GM21515 (cell line): ENCODE measurements around the gene MTCH1.
"Not testable (repeated sequence)": the region's sequence is repeated elsewhere in the genome, so short reads cannot be mapped to it uniquely, and the experiment has no call there.

ENCODE experiments used
- ATAC-seq: cut with Tn5 transposase; IDR thresholded peaks from one replicate; pipeline ENCODE4 v1.9.1; 2021; ENCODE audit not compliant: unreplicated experiment

MTCH1 gene

DNA sequence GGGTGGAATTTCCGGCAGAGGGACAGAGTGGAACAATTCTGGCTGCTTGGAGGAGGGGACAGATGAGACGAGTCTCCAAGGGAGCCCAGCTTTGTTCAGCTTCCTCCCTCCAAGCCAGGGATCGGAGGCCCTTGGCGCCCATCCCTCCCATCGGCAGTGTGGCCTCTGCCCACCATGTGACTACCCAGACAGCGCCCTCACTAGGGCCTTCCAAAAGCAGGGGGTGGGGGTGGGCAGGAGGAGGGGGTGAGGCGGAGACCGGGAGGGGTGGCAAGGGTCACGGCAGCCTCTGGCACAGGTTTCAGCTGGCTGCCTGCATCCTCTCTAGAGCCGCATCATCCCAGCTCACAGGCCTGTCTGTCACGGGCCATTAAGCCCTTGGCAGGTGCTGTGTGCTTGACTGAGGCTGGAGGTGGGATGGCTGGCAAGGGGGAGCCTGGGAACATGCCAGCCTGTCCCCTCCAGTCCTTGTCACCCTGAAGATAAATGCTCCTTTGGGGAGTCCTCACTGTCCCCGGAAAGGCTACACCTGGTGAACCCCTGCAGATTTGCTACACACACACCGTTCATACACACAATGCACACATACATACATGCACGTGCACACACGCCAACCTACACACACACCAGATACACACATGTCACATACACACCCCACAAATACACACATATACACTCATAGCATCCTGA lies 13.2 kb upstream of the MTCH1 start:
- no peak for ATAC-seq

DNA sequence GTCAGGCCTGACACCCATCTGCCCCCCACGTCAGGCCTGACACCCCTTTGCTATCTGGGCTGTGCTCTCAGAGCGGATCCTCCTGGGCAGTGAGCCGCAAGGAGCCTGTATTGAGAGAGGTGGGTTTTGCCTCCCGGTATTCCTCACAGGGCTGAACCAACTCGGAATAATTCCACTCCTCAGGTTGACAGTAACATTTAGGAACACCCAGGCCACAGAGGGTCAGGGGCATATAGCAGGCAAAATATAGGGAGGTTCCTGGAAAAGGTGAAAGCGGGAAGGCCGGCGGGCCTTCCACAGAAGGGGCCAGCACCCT lies 12.7 kb upstream of the MTCH1 start:
- no peak for ATAC-seq

DNA sequence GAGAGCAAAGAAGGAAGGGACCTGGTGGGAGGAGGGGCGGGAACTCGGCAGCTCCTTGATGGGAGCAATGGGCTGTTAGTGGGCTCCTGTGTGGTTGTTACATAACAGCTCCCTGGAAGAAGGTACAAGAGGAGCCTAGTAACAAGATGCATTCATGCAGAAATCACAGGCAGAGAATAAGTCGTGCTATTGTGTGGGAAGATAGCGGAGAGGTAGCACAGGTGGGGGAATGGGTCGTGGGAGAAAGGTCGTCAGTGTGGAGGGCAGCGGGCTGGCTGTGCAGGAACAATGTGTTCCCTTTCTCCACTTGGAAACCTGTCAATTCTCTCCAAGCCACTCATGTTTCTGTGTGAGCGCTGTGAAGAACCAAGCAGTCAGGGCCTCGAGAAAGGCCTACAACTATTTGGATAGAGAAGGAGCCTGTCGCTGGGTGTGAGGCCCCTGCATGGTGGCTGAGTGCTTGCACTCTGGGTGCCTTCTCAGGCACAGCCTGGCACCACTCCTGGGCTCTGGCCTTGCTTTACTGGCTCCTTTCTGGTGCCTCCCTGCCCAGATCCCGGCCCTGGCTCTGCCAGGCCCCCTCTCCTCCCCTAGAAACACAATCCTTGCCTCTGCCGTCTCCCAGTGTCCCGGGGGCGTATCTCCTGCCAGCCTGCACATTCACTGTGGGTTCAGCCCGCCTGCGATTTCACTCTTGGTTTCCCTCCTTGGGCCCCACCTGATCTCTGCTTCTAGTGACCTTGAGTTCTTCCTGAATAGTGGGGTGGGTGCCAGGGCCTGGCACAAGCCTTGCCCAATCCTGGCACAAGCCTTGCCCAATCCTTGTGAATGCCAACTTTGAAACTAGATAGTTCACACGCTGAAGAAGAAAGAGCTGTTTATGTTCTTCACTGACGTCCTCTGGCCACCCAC lies 12.1 kb upstream of the MTCH1 start:
- no peak for ATAC-seq

DNA sequence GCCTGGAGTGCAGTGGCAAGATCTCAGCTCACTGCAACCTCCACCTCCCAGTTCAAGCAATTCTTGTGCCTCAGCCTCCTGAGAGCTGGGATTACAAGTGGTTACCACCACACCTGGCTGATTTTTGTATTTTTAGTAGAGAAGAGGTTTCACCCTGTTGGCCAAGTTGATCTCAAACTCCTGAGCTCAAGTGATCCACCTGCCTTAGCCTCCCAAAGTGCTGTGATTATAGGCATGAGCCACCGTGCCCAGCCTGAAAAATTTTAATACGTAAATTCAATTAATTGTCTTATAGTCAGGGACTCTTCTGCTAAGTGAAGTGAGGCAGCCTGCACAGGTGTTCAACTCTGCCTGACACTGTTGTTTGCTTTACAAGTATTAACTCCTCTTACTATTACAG lies 4.4 kb upstream of the MTCH1 start:
- not testable (repeated sequence) for ATAC-seq

DNA sequence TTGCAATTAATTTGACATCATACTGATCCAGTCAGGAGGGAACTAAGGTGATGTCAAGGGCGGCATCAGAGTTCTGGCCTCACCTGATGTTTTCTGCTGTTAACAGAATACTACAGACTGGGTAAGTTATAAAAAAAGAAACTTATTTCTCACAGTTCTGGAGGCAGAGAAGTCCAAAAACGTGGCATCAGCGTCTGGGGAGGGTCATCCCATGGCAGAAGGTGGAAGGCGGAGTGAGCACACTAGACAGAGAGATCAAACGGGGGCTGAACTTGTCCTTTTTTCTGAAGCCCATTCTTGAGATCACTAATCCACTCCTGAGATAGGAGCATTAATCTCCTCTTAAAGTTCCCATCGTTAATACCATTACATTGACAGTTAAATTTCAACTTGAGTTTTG lies 3.3 kb upstream of the MTCH1 start:
- ATAC-seq = no peak

GRCh38 chr6:36986704-36987047 lies 680 bp upstream of the MTCH1 start:
- no peak for ATAC-seq

GRCh38 chr6:36985417-36985807 lies 584 bp downstream of the MTCH1 start:
- no peak for ATAC-seq

GRCh38 chr6:36984581-36985416 lies 1.2 kb downstream of the MTCH1 start:
- ATAC-seq = no peak

DNA sequence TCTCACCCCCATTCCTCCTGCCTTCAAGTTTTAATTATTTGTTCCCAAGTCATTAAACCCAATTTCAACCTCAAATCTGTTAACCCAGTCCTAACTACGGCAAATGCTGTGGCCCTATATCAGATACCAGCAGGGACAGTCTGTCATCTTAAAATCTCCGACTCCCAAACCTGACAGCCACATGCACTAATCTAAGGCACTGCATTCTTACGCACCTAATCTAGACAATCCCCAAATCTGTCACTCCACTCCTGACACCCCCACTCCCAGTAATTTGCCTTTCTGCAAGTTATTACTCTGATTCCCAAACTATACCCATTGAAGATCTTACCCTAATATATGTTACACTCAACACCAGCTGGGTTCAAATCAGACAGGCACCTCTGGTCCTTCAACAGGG lies 2.5 kb downstream of the MTCH1 start:
- no peak for ATAC-seq

GRCh38 chr6:36980876-36981619 lies 4.9 kb downstream of the MTCH1 start:
- ATAC-seq = no peak

DNA sequence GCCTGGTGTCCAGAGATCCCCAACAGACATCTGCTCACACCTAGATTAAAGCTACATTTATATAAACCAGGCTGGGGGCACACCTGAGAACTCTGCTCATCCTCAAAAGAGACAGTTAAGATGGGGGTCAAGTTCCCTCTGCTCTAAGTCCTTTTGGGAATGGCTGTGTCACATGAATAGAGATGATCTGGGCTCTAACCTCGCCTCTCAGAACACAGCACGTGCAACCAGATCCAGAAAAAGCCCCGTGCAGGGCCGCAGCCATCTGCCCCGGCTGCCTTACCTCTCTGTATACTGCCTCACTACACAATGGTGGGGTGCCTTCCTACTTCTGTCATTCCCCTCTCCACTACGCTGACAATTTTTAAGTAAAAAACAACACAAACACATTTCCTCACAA lies 5.9 kb downstream of the MTCH1 start:
- ATAC-seq = no peak

DNA sequence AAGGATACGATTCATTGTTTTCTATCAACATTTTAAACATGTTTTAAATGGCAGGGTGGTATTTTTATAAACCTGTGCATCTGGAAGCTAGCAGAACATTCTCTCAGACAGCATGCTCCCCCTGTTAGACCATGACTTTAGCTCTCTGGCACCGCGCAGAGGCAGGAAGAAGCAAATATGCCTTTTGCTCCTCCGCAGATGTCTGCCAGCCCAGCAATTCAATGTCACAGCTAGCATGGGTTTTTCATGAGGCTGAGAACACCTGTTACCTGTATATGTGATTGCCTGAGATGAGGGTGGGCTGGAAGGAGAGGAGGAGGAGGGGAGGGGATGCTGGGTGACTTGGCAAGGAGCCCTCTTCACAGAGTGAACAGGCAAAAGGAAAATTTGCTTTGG lies 6.7 kb downstream of the MTCH1 start:
- no peak for ATAC-seq

DNA sequence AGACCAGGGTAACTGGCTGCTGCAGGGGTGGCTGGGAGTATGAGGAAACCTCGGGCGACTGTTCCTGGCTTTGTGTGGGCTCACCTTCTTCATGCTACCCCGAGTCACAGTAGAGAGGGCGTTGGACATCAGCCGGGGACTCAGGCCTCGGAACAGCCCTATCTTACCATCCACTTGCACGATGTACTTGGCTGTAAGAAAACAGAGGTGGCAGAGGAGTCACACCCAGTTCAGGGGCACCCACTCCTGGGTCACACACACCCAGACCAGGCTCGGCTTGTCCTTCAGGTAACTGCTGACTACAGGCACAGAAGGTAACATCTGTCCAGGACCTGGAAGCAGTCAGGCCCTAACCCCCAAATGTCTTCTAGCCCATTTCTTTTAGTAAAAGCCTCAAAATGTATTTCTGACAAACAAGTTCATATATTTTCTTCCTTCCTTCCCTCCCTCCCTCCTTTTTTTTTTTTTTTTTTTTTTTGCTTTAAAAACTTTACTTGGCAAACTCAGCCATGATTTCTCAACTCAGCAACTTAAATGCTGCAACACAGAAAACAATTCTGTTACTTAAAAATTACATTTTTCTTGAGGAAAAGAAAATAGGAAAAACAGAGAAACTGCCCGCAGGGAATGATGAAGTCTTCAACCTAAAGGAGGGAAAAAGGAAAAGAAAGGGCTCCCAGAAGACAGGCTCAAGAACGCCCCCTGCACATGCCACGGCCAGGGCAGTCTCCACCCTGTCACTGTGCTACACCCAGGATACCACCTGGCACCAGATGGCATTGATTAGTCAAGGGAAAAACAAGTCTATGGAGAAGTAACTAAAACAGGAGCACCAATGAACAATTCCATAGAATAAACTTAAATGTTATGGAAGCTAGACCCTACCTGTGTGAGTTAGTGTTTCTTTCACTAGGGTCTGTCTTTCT lies 7.3 kb downstream of the MTCH1 start:
- ATAC-seq = no peak

DNA sequence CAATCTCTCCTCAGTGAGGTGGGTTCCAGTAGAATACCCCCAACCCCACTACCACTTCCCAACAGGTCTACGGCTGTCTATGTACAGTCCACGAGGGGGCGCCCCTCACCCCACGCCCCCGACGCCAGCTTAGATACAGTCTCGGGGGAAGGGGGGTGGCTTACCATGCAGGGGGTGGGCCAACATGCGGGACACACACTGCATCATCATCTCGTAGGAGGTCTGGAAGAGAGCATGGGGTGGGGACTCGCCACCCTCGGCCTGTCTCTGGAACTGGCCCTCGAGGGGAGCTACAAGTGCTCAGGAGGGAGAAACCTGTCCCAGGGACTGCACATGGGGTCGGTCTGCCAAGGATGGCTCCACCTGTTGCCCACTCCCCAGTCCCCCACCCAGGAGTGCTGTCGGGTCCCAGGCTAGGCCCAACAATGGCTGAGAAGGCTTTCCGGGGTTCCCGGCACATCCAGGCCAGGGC lies 8.5 kb downstream of the MTCH1 start:
- ATAC-seq = no peak

GRCh38 chr6:36976931-36977330 lies 9.1 kb downstream of the MTCH1 start:
- no peak for ATAC-seq

DNA sequence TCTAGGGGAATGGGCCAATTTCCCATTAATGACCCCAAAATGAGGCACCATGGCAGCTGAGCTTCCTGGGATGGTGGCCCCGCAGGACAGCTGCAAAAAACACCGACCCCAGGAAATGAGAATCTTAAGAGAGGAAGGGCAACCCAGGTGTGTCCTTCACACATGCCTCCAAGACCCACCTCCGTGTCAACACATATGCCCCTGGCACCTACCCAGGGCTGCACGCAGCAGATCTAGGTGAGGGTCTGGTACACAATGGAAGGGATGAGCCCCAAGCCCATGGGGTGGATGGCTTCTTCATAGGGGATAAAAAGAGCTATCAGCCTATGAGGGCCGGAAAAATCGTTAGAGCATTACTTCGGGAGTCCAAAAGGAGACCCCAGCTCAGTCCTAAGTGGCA lies 9.5 kb downstream of the MTCH1 start:
- ATAC-seq = no peak

- no peak for ATAC-seq
Observed at GRCh38 chr6:36976007-36976264, 10.1 kb downstream of the MTCH1 start.

DNA sequence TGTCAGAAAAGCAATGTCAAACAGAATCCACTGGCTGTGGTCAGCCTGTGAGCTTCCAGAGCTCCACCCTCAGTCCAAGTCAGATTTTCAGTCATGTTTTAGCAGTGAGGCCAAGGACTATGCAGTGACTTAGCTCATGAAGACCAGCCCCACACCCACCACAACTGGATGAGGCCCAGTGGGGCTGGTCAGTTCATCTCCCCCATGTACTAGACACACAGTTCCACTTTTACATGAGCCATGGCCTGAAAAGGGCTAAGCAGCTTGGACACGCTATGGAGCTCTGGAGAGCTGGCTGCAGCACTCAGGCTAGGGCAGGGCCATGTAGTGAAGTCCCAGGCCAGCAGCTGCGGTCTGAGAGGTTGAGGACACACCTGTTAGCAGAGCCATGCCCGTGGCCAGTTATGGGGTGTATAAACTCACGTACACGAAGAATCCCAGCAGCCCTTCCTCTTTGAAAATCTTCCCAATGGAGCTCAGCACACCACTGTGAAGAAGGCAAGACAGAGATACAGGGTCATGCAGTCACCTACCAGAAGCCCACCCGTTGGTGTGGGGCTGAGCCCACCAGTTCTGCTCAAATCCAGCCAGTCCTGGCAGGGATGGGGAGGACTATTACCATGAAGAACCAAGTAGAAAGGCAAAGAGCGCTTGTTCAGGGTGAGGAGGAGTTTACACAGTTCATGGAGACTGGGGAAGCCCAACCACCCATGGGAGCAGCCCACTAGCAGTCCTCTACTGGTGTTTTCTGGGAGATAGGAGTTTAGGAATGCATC lies 10.6 kb downstream of the MTCH1 start:
- no peak for ATAC-seq

- no peak for ATAC-seq
Observed at GRCh38 chr6:36973647-36974046, 12.3 kb downstream of the MTCH1 start.
